Trophoblast cell (in vitro differentiated cells and primary cell): ENCODE results near the gene CD69.
A peak's percentile ranks its signal among the peaks of the same experiment; 100 is the strongest.

ENCODE experiments used
- DNase-seq, 2 donors: peaks; one replicate each; pipeline ENCODE4 v3.0.0-alpha.2; 2016
- H2AFZ ChIP-seq: 2 replicates; pipeline ENCODE4 v1.6.1; 2013; ENCODE audit warnings: low read length, moderate library complexity, mild to moderate bottlenecking; ENCODE audit not compliant: insufficient read depth, poor library complexity
- H2AK5ac ChIP-seq: 2 replicates; pipeline ENCODE4 v1.6.1; 2013; ENCODE audit warnings: mild to moderate bottlenecking, low read length
- H2BK120ac ChIP-seq: 2 replicates; pipeline ENCODE4 v1.6.1; 2013; ENCODE audit warnings: low read length, mild to moderate bottlenecking, moderate library complexity; ENCODE audit not compliant: insufficient read depth, poor library complexity
- H2BK12ac ChIP-seq: 2 replicates; pipeline ENCODE4 v1.6.1; 2013; ENCODE audit warnings: mild to moderate bottlenecking, low read length, moderate library complexity
- H2BK5ac ChIP-seq: 2 replicates; pipeline ENCODE4 v1.6.1; 2013; ENCODE audit warnings: low read length, low read depth, moderate library complexity, mild to moderate bottlenecking; ENCODE audit not compliant: poor library complexity
- H3K14ac ChIP-seq: 2 replicates; pipeline ENCODE4 v1.6.1; 2013; ENCODE audit warnings: mild to moderate bottlenecking, low read length
- H3K18ac ChIP-seq: 2 replicates; pipeline ENCODE4 v1.6.1; 2013; ENCODE audit warnings: mild to moderate bottlenecking, low read length
- H3K23ac ChIP-seq: 2 replicates; pipeline ENCODE4 v1.6.1; 2013; ENCODE audit warnings: low read length
- H3K27ac ChIP-seq: 2 replicates; pipeline ENCODE4 v1.5.1; 2013; ENCODE audit warnings: low read depth, mild to moderate bottlenecking, inconsistent platforms, low read length, moderate library complexity
- H3K27me3 ChIP-seq: 2 replicates; pipeline ENCODE4 v1.6.1; 2013; ENCODE audit warnings: inconsistent platforms, mild to moderate bottlenecking, low read length, moderate library complexity; ENCODE audit not compliant: insufficient read depth
- H3K36me3 ChIP-seq, 2 experiments: 1 replicate in 1 of 2; 2 replicates in 1 of 2; pipeline ENCODE4 v1.6.1; 2013; ENCODE audit warnings: low read length in 2 of 2, mild to moderate bottlenecking in 2 of 2, moderate library complexity in 1 of 2; ENCODE audit not compliant: insufficient read depth in 2 of 2, control insufficient read depth in 1 of 2
- H3K4ac ChIP-seq: 2 replicates; pipeline ENCODE4 v1.6.1; 2013; ENCODE audit warnings: low read depth, mild to moderate bottlenecking, low read length, moderate library complexity
- H3K4me1 ChIP-seq, 2 experiments: 1 replicate in 1 of 2; 2 replicates in 1 of 2; pipeline ENCODE4 v1.6.1; 2013; ENCODE audit warnings: low read length in 2 of 2, mild to moderate bottlenecking in 2 of 2, moderate library complexity in 1 of 2; ENCODE audit not compliant: insufficient read depth in 2 of 2, control insufficient read depth in 1 of 2
- H3K4me2 ChIP-seq: 2 replicates; pipeline ENCODE4 v1.6.1; 2013; ENCODE audit warnings: inconsistent platforms, mild to moderate bottlenecking, low read length, moderate library complexity
- H3K4me3 ChIP-seq: 2 replicates; pipeline ENCODE4 v1.5.1; 2013; ENCODE audit warnings: mild to moderate bottlenecking, low read depth, low read length, inconsistent platforms
- H3K79me1 ChIP-seq: one replicate; pipeline ENCODE4 v1.6.1; 2013; ENCODE audit warnings: low read length
- H3K79me2 ChIP-seq: 2 replicates; pipeline ENCODE4 v1.6.1; 2013; ENCODE audit warnings: low read length, mild to moderate bottlenecking; ENCODE audit not compliant: control insufficient read depth, insufficient read depth, poor library complexity
- H3K9ac ChIP-seq: 2 replicates; pipeline ENCODE4 v1.6.1; 2013; ENCODE audit warnings: mild to moderate bottlenecking, low read length
- H3K9me3 ChIP-seq: 2 replicates; pipeline ENCODE4 v1.6.1; 2013; ENCODE audit warnings: low read depth, mild to moderate bottlenecking, control low read depth, inconsistent platforms, low read length; ENCODE audit not compliant: insufficient read depth
- H4K12ac ChIP-seq: 2 replicates; pipeline ENCODE4 v1.6.1; 2013; ENCODE audit warnings: low read depth, mild to moderate bottlenecking, low read length, moderate library complexity
- H4K8ac ChIP-seq: 2 replicates; pipeline ENCODE4 v1.6.1; 2013; ENCODE audit warnings: low read depth, mild to moderate bottlenecking, low read length, moderate library complexity
- H4K91ac ChIP-seq: one replicate; pipeline ENCODE4 v1.6.1; 2013; ENCODE audit warnings: low read depth, mild to moderate bottlenecking, low read length, moderate library complexity
- WGBS: extraction: QIAGEN DNeasy Blood & Tissue Kit; methylation state at CpG from one replicate; pipeline ENCODE4 v1.1.7; 2013; ENCODE audit warnings: missing lambda C conversion rate; ENCODE audit not compliant: insufficient read length, insufficient coverage; ENCODE audit errors: extremely low coverage; 5-methylcytosine and 5-hydroxymethylcytosine counted together

Gene CD69

DNA sequence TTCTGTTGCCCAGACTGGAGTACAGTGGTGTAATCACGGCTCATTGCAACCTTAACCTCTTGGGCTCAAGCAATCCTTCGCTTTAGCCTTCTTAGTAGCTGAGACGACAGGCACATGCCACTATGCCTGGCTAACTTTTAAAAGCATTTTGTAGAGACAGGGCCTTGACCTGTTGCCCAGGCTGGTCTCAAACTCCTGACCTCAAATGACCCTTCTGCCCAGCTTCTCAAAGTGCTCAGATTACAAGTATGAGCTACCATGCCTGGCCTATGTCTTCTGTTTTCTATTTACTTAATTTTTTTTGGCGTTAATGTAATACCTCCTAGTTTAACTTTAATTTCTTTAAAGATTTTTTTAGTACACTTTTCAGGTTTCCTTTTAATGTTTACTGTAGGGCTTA is 46.0 kb upstream of the CD69 start:
- Histone ChIP-seq H2AK5ac (no peak overlapping the region), H2BK12ac (no peak overlapping the region), H3K4me1 (no peaks in the 10 kb centered on the region), H3K9ac (no peak overlapping the region), H3K79me1 (no peaks in the 10 kb centered on the region), H2BK5ac (no peak overlapping the region), H2AFZ (no peak overlapping the region), H3K14ac (no peak overlapping the region), H3K36me3 (no peaks in the 10 kb centered on the region), H3K4ac (no peak overlapping the region), H3K4me3 (no peak overlapping the region), H3K27ac (no peak overlapping the region), H3K18ac (no peak overlapping the region), H3K79me2 (no peaks in the 10 kb centered on the region), H4K12ac (no peak overlapping the region), H3K9me3 (no peaks in the 10 kb centered on the region), H3K27me3 (no peaks in the 10 kb centered on the region), H4K91ac (no peak overlapping the region), H4K8ac (no peak overlapping the region), H2BK120ac (no peak overlapping the region), H3K23ac (no peak overlapping the region), H3K4me2 (no peak overlapping the region)
- WGBS: no CpG with 5 or more reads among the region's 4 CpGs
- no peak for DNase-seq

DNA sequence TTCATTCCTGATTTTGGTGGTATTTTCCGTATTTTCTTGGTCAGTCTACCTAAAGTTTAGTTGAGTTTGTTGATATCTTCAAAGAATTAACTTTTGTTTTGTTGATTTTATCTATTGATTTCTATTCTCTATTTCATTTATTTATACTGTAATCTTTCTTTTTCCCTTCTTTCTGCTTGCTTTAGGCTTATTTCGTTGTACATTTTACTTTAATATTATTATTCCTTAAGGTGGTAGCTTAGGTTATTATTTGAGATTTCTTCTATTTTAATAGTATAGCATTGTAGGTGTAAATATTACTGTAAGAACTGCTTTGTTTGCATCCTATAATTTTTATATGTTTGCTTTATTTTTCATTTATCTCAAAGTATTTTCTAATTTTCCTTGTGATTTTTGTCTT is 45.2 kb upstream of the CD69 start:
- no CpG with 5 or more reads among the region's 2 CpGs for WGBS
- H3K4ac ChIP-seq: no peak overlapping the region
- no peak overlapping the region for H3K23ac ChIP-seq
- no peak overlapping the region for H3K18ac ChIP-seq
- H4K12ac ChIP-seq: no peak overlapping the region
- H2AFZ ChIP-seq: no peak overlapping the region
- H3K79me2 ChIP-seq: no peaks in the 10 kb centered on the region
- no peaks in the 10 kb centered on the region for H3K4me1 ChIP-seq
- no peak overlapping the region for H2BK5ac ChIP-seq
- DNase-seq: no peak
- H3K4me3 ChIP-seq: no peak overlapping the region
- no peaks in the 10 kb centered on the region for H3K9me3 ChIP-seq
- no peak overlapping the region for H3K14ac ChIP-seq
- no peaks in the 10 kb centered on the region for H3K27me3 ChIP-seq
- no peak overlapping the region for H4K8ac ChIP-seq
- no peak overlapping the region for H3K4me2 ChIP-seq
- H3K9ac ChIP-seq: no peak overlapping the region
- no peak overlapping the region for H2AK5ac ChIP-seq
- no peaks in the 10 kb centered on the region for H3K79me1 ChIP-seq
- H2BK120ac ChIP-seq: no peak overlapping the region
- no peaks in the 10 kb centered on the region for H3K36me3 ChIP-seq
- H4K91ac ChIP-seq: no peak overlapping the region
- no peak overlapping the region for H3K27ac ChIP-seq
- H2BK12ac ChIP-seq: no peak overlapping the region

DNA sequence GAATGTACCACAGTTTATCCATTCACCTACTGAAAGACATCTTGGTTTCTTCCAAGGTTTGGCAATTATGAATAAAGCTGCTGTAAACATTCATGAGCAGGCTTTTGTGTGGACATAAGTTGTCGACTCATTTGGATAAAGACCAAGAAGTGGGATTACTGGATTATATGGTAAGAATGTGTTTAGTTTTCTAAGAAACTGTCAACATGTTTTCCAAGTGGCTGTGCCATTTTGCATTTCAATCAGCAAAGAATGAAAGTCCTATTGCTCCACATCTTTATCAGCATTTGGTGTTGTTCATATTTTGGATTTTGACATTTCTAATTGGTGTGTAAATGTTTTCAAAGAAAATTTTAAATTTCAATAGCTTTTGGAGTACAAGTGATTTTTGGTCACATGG is 39.3 kb upstream of the CD69 start:
- no peak for DNase-seq
- Histone ChIP-seq H4K12ac (no peak overlapping the region), H3K27ac (no peak overlapping the region), H3K79me1 (no peaks in the 10 kb centered on the region), H3K79me2 (no peaks in the 10 kb centered on the region), H4K91ac (no peak overlapping the region), H3K9me3 (no peaks in the 10 kb centered on the region), H3K4ac (no peak overlapping the region), H3K9ac (no peak overlapping the region), H3K4me1 (no peaks in the 10 kb centered on the region), H3K23ac (no peak overlapping the region), H2AFZ (no peak overlapping the region), H2AK5ac (no peak overlapping the region), H3K36me3 (no peaks in the 10 kb centered on the region), H3K4me2 (no peak overlapping the region), H3K18ac (no peak overlapping the region), H3K14ac (no peak overlapping the region), H3K27me3 (no peaks in the 10 kb centered on the region), H2BK12ac (no peak overlapping the region), H2BK120ac (no peak overlapping the region), H2BK5ac (no peak overlapping the region), H4K8ac (no peak overlapping the region), H3K4me3 (no peak overlapping the region)
- WGBS: no CpG with 5 or more reads among the region's 1 CpG

DNA sequence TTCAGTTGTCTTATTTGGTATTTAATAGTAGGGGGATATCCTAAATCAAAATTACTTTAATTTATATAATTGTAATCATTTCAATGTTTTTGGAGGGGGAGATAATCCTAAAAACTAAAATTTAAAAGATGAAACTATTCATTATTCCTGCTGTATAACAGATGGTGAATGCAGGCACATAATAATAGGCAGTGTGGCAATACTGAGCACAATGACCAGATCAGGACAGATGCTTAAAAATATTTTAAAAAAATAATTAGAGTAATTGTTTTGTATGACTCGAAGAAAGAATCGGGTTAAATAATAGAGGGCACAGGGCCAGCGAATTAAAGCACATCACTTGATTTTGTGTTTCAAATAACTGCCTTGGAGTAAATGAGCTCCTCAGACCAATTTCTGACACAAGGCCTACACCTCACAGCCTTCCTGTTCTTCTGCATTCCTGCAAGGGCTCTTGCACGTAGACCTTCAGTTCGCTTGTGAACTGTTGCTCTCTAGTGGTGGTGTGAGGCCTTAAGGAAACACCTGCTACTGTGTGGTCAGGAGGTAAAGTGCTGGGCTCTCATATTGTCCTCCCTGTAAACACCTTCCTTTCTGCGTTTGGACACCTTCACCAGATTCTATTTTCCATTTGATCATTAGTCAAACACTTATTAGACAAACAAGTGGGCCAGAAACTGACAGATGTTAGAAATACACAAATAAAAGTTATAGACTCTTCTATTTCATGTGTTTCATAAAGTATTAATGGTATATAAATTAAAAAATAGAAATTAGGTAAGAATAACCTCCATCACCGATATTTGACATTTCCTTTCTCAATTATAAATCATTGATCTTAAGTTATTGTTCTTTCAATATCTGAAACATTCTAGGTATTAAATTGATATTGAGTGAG is 37.3 kb upstream of the CD69 start:
- Histone ChIP-seq H3K79me2 (no peaks in the 10 kb centered on the region), H3K9ac (no peak overlapping the region), H2BK5ac (no peak overlapping the region), H4K12ac (no peak overlapping the region), H2BK12ac (no peak overlapping the region), H3K4ac (no peak overlapping the region), H2AK5ac (no peak overlapping the region), H3K18ac (no peak overlapping the region), H3K4me1 (no peaks in the 10 kb centered on the region), H3K4me2 (no peak overlapping the region), H2BK120ac (no peak overlapping the region), H4K8ac (no peak overlapping the region), H4K91ac (no peak overlapping the region), H3K9me3 (no peaks in the 10 kb centered on the region), H3K27me3 (no peaks in the 10 kb centered on the region), H3K27ac (no peak overlapping the region), H3K4me3 (no peak overlapping the region), H3K23ac (no peak overlapping the region), H3K36me3 (no peaks in the 10 kb centered on the region), H3K79me1 (no peaks in the 10 kb centered on the region), H3K14ac (no peak overlapping the region), H2AFZ (no peak overlapping the region)
- WGBS: 100% methylated on average over 2 of the region's 7 CpGs
- peak; percentile 85 to 94 for DNase-seq
